Erythroblast (primary cell): ENCODE results near the gene SCARF2.

Experiments used
- GATA1 ChIP-seq: IDR thresholded peaks from 2 replicates; pipeline ENCODE4 v1.6.1; 2011; ENCODE audit warnings: low read depth, mild to moderate bottlenecking, control low read depth, low read length, moderate library complexity
- POLR2A ChIP-seq: IDR thresholded peaks from 2 replicates; pipeline ENCODE4 v1.6.1; 2011; ENCODE audit warnings: mild to moderate bottlenecking, low read length

- TF ChIP-seq POLR2A, result no peak
- TF ChIP-seq GATA1, result no peak
Observed at GRCh38 chr22:20433191-20433590, 4.4 kb downstream of the SCARF2 start.
